ENCODE measurements around the gene ZDHHC4. TPM values are rescaled to one million over a fixed set of nuclear protein-coding genes. Genes with fewer than 3 reads are reported as not detected.
A peak's percentile ranks its signal among the peaks of the same experiment; 100 is the strongest.

Gene ZDHHC4
- total and polyA plus RNA-seq, 4 donors: 44.1 to 79.6 (median 51.8) TPM

DNA sequence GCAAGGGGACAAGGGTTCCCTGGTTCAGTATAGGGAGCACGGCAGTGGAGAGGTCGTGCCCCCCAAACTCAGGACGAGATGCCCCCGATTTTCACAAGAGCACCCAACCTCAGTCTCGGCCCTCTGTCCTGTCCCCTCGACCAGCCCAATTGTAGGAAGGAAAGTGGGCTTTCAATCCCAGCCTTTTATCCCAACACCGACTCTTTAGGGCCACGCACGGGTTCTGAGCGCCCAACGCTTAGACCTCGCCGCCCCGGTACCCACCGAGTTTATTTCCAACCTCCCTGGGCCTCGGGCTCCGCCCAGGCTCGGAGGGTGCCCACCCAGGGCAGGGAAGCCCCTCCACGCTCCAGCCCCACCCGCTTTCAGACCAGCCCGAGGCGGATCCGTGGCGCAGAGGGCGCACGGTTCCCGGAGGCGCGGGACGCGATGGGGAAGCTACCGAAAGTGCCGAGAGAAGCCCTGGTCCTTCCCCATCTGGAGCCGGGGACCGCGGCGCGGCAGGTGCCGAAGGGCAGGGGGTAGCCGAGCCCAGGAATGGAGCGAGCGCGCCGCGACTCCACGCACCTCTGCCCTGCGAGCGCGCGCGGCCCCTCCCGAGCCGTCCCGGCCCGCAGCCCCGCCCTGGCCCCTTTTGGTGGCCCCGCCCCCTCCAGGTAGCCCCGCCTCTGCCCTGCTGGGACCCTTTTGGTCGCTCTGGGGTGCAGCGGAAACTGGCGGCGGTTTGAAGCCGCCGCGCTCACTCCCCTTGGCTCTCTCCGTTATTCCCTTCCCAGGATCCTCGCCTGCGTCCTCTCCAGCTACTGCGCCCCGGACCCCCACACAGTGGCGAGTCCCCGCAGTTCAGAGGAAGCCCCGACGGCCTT, 46.4 kb upstream of the ZDHHC4 start:
- DNase-seq: peak in 1 of 3 donors; percentile 6
- Histone ChIP-seq H3K4me3 (no peak overlapping the region), H3K9ac (ENCODE audit: insufficient read depth in 1 of 2, low read length in 2 of 2) (no peak overlapping the region)

DNA sequence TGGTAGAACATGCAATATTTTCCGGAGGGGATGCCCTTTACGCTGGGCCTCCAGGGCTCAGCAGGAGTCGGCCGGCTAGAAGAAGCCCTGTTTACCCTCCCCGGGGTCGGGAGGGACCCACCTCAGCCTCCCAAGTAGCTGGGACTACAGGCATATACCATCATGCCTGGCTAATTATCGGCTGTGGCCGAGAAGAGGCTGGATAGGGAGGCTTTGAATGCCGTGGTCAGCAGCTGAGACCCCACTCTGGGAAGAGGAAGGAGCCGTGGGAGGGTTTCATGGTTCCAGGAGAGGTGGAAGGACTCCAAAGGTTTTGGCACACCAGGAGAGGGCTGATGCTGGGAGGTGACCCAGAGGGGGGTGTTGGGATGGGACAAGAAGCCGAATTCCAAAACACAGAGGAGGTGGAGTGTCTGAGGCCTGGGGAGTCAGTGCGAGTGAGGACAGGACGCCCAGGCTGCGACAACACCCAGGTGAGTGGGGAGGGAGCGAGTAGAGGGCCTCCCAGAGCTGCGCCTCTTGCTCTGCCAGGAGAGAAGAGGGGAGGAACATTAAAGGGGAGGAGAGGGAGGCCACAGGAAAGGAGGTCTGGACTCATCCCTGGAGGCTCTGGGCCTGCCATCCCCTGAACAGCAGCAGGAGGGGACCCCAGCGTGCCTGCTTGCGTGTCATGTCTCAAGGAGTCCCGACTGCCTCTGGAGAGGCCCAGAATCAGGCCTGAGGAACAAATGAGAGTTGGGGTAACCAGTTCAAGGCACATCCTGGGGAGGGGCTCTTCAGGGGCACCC, 45.6 kb upstream of the ZDHHC4 start:
- Histone ChIP-seq H3K9ac (ENCODE audit: insufficient read depth in 1 of 2, low read length in 2 of 2) (no peak overlapping the region), H3K4me1 (ENCODE audit: control insufficient read depth in 5 of 5, insufficient read depth in 5 of 5, low read length in 5 of 5) (peaks cover 0 to 8% (median 0%) of the 10 kb centered on the region in 5 donors), H3K27ac (ENCODE audit: low read depth in 1 of 2, low read length in 1 of 2) (no peak overlapping the region), H3K27me3 (ENCODE audit: control insufficient read depth in 3 of 3, insufficient read depth in 3 of 3, low read length in 2 of 3) (peaks cover 5 to 74% (median 34%) of the 10 kb centered on the region in 3 donors), H3K9me3 (ENCODE audit: control insufficient read depth in 4 of 4, insufficient read depth in 3 of 4, low read length in 3 of 4) (peaks cover 0 to 4% (median 0%) of the 10 kb centered on the region in 4 donors), H3K36me3 (ENCODE audit: control insufficient read depth in 4 of 4, insufficient read depth in 4 of 4, low read length in 4 of 4) (no peaks in the 10 kb centered on the region), H3K4me3 (no peak overlapping the region)
- 37 to 48% methylated on average over 18 to 19 of the region's 19 CpGs for whole genome bisulfite sequencing, 2 donors
- ATAC-seq (ENCODE audit: insufficient read depth, low FRiP score) (no peak), DNase-seq (no peak)
- TF ChIP-seq, protein P1, sequence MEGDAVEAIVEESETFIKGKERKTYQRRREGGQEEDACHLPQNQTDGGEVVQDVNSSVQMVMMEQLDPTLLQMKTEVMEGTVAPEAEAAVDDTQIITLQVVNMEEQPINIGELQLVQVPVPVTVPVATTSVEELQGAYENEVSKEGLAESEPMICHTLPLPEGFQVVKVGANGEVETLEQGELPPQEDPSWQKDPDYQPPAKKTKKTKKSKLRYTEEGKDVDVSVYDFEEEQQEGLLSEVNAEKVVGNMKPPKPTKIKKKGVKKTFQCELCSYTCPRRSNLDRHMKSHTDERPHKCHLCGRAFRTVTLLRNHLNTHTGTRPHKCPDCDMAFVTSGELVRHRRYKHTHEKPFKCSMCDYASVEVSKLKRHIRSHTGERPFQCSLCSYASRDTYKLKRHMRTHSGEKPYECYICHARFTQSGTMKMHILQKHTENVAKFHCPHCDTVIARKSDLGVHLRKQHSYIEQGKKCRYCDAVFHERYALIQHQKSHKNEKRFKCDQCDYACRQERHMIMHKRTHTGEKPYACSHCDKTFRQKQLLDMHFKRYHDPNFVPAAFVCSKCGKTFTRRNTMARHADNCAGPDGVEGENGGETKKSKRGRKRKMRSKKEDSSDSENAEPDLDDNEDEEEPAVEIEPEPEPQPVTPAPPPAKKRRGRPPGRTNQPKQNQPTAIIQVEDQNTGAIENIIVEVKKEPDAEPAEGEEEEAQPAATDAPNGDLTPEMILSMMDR (IDR thresholded peaks at IDR 0.05; ENCODE audit: control extremely low read depth, extremely low read depth): no peak

More for the DNA sequence above, 46.4 kb upstream of the ZDHHC4 start:
- no peaks in the 10 kb centered on the region for H3K36me3 ChIP-seq (ENCODE audit: control insufficient read depth in 4 of 4, insufficient read depth in 4 of 4, low read length in 4 of 4)
- peaks cover 0 to 3% (median 0%) of the 10 kb centered on the region in 4 donors for H3K9me3 ChIP-seq (ENCODE audit: control insufficient read depth in 4 of 4, insufficient read depth in 3 of 4, low read length in 3 of 4)
- WGBS, 2 donors: 1 to 2% methylated on average over 72 to 74 of the region's 74 CpGs
- TF ChIP-seq, protein P1 (IDR thresholded peaks at IDR 0.05; ENCODE audit: control extremely low read depth, extremely low read depth): no peak
- H3K27ac ChIP-seq (ENCODE audit: low read depth in 1 of 2, low read length in 1 of 2): no peak overlapping the region
- ATAC-seq (ENCODE audit: insufficient read depth, low FRiP score): no peak
- H3K4me1 ChIP-seq (ENCODE audit: control insufficient read depth in 5 of 5, insufficient read depth in 5 of 5, low read length in 5 of 5): peaks cover 0 to 11% (median 4%) of the 10 kb centered on the region in 5 donors
- H3K27me3 ChIP-seq (ENCODE audit: control insufficient read depth in 3 of 3, insufficient read depth in 3 of 3, low read length in 2 of 3): peaks cover 1 to 73% (median 34%) of the 10 kb centered on the region in 3 donors

DNA sequence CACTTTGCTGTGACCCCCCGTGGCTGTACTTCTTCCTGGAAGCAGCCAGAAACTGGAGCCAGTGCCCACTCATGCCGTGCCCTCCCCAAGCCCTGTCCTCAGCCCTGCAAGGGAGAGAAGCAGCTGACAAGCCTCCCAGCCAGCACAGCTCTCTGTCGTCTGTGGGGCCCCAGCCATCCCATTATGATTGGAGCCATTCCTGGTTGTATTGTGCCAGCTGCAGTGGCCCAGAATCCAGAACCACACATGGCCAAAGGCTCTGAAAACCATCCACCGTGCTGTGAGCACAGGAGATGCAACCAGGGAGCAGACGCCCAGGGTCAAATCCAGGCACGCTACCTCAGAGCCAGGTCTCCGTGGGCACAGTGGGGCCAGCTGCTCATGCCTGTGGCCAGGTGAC, 44.7 kb upstream of the ZDHHC4 start:
- ATAC-seq (ENCODE audit: insufficient read depth, low FRiP score): no peak
- H3K4me3 ChIP-seq: no peak overlapping the region
- peaks cover 0 to 5% (median 0%) of the 10 kb centered on the region in 5 donors for H3K4me1 ChIP-seq (ENCODE audit: control insufficient read depth in 5 of 5, insufficient read depth in 5 of 5, low read length in 5 of 5)
- no peaks in the 10 kb centered on the region for H3K36me3 ChIP-seq (ENCODE audit: control insufficient read depth in 4 of 4, insufficient read depth in 4 of 4, low read length in 4 of 4)
- no peak for DNase-seq
- no peak overlapping the region for H3K27ac ChIP-seq (ENCODE audit: low read depth in 1 of 2, low read length in 1 of 2)
- H3K9ac ChIP-seq (ENCODE audit: insufficient read depth in 1 of 2, low read length in 2 of 2): no peak overlapping the region
- H3K27me3 ChIP-seq (ENCODE audit: control insufficient read depth in 3 of 3, insufficient read depth in 3 of 3, low read length in 2 of 3): peaks cover 5 to 65% (median 26%) of the 10 kb centered on the region in 3 donors
- peaks cover 0 to 4% (median 0%) of the 10 kb centered on the region in 4 donors for H3K9me3 ChIP-seq (ENCODE audit: control insufficient read depth in 4 of 4, insufficient read depth in 3 of 4, low read length in 3 of 4)
- TF ChIP-seq, protein P1 (IDR thresholded peaks at IDR 0.05; ENCODE audit: control extremely low read depth, extremely low read depth): no peak
- 60 to 68% methylated on average over 7 of the region's 7 CpGs for WGBS, 2 donors
